Measurements from ENCODE around the gene MCL1. TPM values are rescaled to one million over a fixed set of nuclear protein-coding genes. Genes with fewer than 3 reads are reported as not detected.
A peak's percentile ranks its signal among the peaks of the same experiment; 100 is the strongest.
"Not testable (repeated sequence)": the region's sequence is repeated elsewhere in the genome, so short reads cannot be mapped to it uniquely, and the experiment has no call there.

MCL1 gene
- total RNA-seq, 2 donors from 2014 or later: 776 to 1,091 TPM

GRCh38 chr1:150582371-150582770 is 3.0 kb upstream of the MCL1 start:
- DNase-seq (no peak), ATAC-seq (no peak)
- H3K9me3 ChIP-seq (ENCODE audit: control insufficient read depth, low read length, poor library complexity, severe bottlenecking): peaks cover 3% of the 10 kb centered on the region
- Mint-ChIP-seq H3K27ac (no peak overlapping the region), H3K4me3 (no peak overlapping the region), H3K4me1 (peaks cover 20% of the 10 kb centered on the region), H3K27me3 (no peaks in the 10 kb centered on the region), H3K36me3 (ENCODE audit: low read depth) (peaks cover 8% of the 10 kb centered on the region)

GRCh38 chr1:150581962-150582361 is 2.6 kb upstream of the MCL1 start:
- peaks cover 24% of the 10 kb centered on the region for H3K4me1 Mint-ChIP-seq
- H3K9me3 ChIP-seq (ENCODE audit: control insufficient read depth, low read length, poor library complexity, severe bottlenecking); H3K27ac Mint-ChIP-seq: not testable (repeated sequence)

GRCh38 chr1:150581437-150581836 is 2.0 kb upstream of the MCL1 start:
- ATAC-seq; H3K4me3 Mint-ChIP-seq; H3K27ac Mint-ChIP-seq; H3K27me3 Mint-ChIP-seq; DNase-seq; H3K9me3 ChIP-seq (ENCODE audit: control insufficient read depth, low read length, poor library complexity, severe bottlenecking): not testable (repeated sequence)
- peaks cover 25% of the 10 kb centered on the region for H3K4me1 Mint-ChIP-seq
- peaks cover 14% of the 10 kb centered on the region for H3K36me3 Mint-ChIP-seq (ENCODE audit: low read depth)

More at GRCh38 chr1:150581962-150582361, 2.6 kb upstream of the MCL1 start:
- H3K36me3 Mint-ChIP-seq (ENCODE audit: low read depth): peaks cover 12% of the 10 kb centered on the region
- not testable (repeated sequence) for ATAC-seq, H3K4me3 Mint-ChIP-seq, H3K27me3 Mint-ChIP-seq, DNase-seq

GRCh38 chr1:150580966-150581365 is 1.6 kb upstream of the MCL1 start:
- Mint-ChIP-seq H3K4me3 (peak overlapping the region; percentile 94), H3K4me1 (peaks cover 27% of the 10 kb centered on the region), H3K36me3 (ENCODE audit: low read depth) (peaks cover 16% of the 10 kb centered on the region), H3K27ac (peak overlapping the region; percentile 99)
- not testable (repeated sequence) for DNase-seq; H3K9me3 ChIP-seq (ENCODE audit: control insufficient read depth, low read length, poor library complexity, severe bottlenecking); H3K27me3 Mint-ChIP-seq; ATAC-seq

GRCh38 chr1:150579945-150580642 is 684 bp upstream of the MCL1 start:
- no peak for DNase-seq
- no peaks in the 10 kb centered on the region for H3K27me3 Mint-ChIP-seq
- peaks cover 20% of the 10 kb centered on the region for H3K36me3 Mint-ChIP-seq (ENCODE audit: low read depth)
- H3K27ac Mint-ChIP-seq: peak overlapping the region; percentile 99
- peaks cover 9% of the 10 kb centered on the region for H3K9me3 ChIP-seq (ENCODE audit: control insufficient read depth, low read length, poor library complexity, severe bottlenecking)
- H3K4me1 Mint-ChIP-seq: peaks cover 30% of the 10 kb centered on the region
- peak; percentile 7 for ATAC-seq
- peak overlapping the region; percentile 94 for H3K4me3 Mint-ChIP-seq

- ATAC-seq (no peak), DNase-seq (no peak)
- peaks cover 9% of the 10 kb centered on the region for H3K9me3 ChIP-seq (ENCODE audit: control insufficient read depth, low read length, poor library complexity, severe bottlenecking)
- Mint-ChIP-seq H3K4me3 (peak overlapping the region; percentile 94), H3K27ac (peak overlapping the region; percentile 99), H3K36me3 (ENCODE audit: low read depth) (peaks cover 21% of the 10 kb centered on the region), H3K4me1 (peaks cover 39% of the 10 kb centered on the region), H3K27me3 (no peaks in the 10 kb centered on the region)
These were observed 919 bp downstream of the MCL1 start for GRCh38 chr1:150578272-150579109.

- Mint-ChIP-seq H3K27ac (peak overlapping the region; percentile 99), H3K4me1 (peaks cover 39% of the 10 kb centered on the region), H3K36me3 (ENCODE audit: low read depth) (peaks cover 21% of the 10 kb centered on the region), H3K4me3 (peak overlapping the region; percentile 94), H3K27me3 (no peaks in the 10 kb centered on the region)
- peaks cover 9% of the 10 kb centered on the region for H3K9me3 ChIP-seq (ENCODE audit: control insufficient read depth, low read length, poor library complexity, severe bottlenecking)
- DNase-seq (no peak), ATAC-seq (peak; percentile 22)
These were observed 1.7 kb downstream of the MCL1 start for GRCh38 chr1:150577557-150578271.

GRCh38 chr1:150576794-150577556 is 2.4 kb downstream of the MCL1 start:
- no peak for DNase-seq

GRCh38 chr1:150576367-150576711 is 3.1 kb downstream of the MCL1 start:
- Mint-ChIP-seq H3K4me1 (peaks cover 40% of the 10 kb centered on the region), H3K27ac (peak overlapping the region; percentile 99), H3K4me3 (peak overlapping the region; percentile 94), H3K27me3 (no peaks in the 10 kb centered on the region), H3K36me3 (ENCODE audit: low read depth) (peaks cover 23% of the 10 kb centered on the region)
- DNase-seq (no peak), ATAC-seq (no peak)
- H3K9me3 ChIP-seq (ENCODE audit: control insufficient read depth, low read length, poor library complexity, severe bottlenecking): peaks cover 9% of the 10 kb centered on the region

More at GRCh38 chr1:150576794-150577556, 2.4 kb downstream of the MCL1 start:
- no peak for ATAC-seq
- Mint-ChIP-seq H3K27me3 (no peaks in the 10 kb centered on the region), H3K4me1 (peaks cover 39% of the 10 kb centered on the region), H3K4me3 (peak overlapping the region; percentile 94), H3K27ac (peak overlapping the region; percentile 99), H3K36me3 (ENCODE audit: low read depth) (peaks cover 23% of the 10 kb centered on the region)
- H3K9me3 ChIP-seq (ENCODE audit: control insufficient read depth, low read length, poor library complexity, severe bottlenecking): peaks cover 9% of the 10 kb centered on the region

- DNase-seq: no peak
- peak overlapping the region; percentile 99 for H3K27ac Mint-ChIP-seq
- no peaks in the 10 kb centered on the region for H3K27me3 Mint-ChIP-seq
- H3K4me1 Mint-ChIP-seq: peaks cover 44% of the 10 kb centered on the region
- peaks cover 23% of the 10 kb centered on the region for H3K36me3 Mint-ChIP-seq (ENCODE audit: low read depth)
- peak overlapping the region; percentile 94 for H3K4me3 Mint-ChIP-seq
- no peak for ATAC-seq
- peaks cover 9% of the 10 kb centered on the region for H3K9me3 ChIP-seq (ENCODE audit: control insufficient read depth, low read length, poor library complexity, severe bottlenecking)
These were observed 3.7 kb downstream of the MCL1 start for GRCh38 chr1:150575518-150576366.

GRCh38 chr1:150575072-150575489 is 4.3 kb downstream of the MCL1 start:
- H3K9me3 ChIP-seq (ENCODE audit: control insufficient read depth, low read length, poor library complexity, severe bottlenecking): peaks cover 9% of the 10 kb centered on the region
- H3K4me3 Mint-ChIP-seq: peak overlapping the region; percentile 94
- no peaks in the 10 kb centered on the region for H3K27me3 Mint-ChIP-seq
- peak overlapping the region; percentile 99 for H3K27ac Mint-ChIP-seq
- no peak for DNase-seq
- ATAC-seq: no peak
- H3K36me3 Mint-ChIP-seq (ENCODE audit: low read depth): peaks cover 24% of the 10 kb centered on the region
- peaks cover 42% of the 10 kb centered on the region for H3K4me1 Mint-ChIP-seq

Measured in T-helper 17 cell (primary cell).